GM19193 (cell line): ENCODE results near the gene USP10.

Experiments used
- POLR2A ChIP-seq: IDR thresholded peaks from 4 replicates; pipeline ENCODE4 v1.6.1; 2011; ENCODE audit not compliant: insufficient read depth, insufficient read length; ENCODE audit errors: extremely low read depth

The USP10 gene

DNA sequence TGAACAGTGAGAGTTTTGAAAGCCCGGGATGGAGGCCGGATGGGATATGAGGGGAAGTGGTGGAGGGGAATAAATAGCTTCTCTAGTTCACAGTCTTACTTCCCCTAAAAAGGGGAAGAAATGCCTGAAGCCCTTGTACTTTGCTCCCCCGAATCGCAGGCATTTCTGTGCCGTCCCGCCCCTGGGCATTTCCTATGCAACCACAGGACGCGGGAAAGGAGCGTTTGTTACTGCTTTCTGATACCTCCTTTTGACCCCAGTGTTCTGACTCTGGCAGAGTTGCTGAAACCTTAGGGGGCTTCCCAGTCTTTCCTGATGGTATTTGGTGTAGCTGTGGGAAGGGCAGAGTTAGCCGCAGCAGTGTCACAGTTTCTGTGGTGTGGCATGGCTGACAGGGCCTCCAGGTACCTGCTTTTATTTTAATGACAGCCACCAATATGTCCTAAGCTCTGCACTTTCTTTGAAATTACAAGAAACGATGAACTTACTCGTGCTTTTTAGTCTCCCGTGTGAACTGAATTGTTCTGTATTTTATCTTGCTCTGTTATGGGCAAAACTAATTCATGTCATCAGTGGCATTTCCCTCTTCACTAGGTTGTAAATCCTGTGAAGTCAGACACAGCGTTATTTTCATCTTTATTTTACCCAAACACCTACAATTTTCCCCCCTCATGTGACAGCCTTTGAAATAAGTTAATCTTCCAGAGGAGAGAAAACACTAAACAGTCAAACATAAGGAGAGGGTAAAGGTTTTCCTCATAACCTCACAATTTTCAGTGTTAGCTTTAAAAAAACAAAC is 27.1 kb downstream of the USP10 start:
- TF ChIP-seq POLR2A = no peak

DNA sequence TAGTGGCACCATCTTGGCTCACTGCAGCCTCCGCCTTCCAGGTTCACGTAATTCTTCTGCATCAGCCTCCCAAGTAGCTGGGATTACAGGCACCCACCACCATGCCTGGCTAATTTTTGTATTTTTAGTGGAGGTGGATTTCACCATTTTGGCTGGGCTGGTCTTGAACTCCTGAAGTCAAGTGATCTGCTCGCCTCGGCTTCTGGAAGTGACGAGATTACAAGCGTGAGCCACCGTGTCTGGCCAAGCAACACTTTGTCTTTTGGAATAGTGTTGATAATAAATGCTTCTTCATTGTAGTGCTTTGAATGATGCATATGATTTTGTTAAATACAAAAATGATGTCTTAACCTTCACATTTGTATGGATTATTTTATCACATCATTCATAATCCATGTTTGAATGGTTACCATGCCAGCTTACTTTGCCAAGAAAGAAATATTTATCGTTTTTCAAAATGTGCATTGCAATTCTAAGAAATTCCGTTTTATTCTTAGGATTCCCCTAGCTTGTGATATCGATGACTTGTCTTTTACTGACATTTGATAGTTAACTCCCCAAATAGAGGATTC is 29.1 kb downstream of the USP10 start:
- no peak for TF ChIP-seq POLR2A

DNA sequence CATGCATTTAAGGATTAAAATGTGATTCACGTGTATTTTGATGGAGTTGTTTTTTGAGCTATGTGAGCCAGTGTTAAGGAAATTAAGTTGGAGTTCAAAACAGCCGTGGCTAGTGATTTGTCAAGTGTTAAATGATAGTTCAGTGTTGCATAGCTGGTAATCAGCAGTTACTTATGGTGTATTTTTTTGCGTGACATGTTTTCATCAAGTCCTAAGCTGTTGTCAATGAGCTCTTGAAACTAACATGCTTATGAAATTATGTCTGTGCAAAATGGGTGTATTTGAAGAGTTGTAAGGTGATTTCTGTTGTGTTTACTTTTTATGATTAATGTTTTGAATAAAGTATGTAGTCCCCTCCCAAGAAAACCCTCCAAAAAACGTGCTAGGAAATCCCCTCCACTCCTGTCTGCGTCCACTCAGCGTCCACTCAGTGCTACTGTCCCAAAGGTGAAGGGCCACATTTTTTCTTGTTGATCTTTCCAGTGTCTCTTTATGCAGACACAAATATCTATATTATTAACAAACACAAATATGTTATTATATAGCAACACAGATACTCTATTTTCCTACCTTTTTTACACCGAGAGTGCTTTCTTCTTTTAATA is 30.0 kb downstream of the USP10 start:
- no peak for TF ChIP-seq POLR2A

DNA sequence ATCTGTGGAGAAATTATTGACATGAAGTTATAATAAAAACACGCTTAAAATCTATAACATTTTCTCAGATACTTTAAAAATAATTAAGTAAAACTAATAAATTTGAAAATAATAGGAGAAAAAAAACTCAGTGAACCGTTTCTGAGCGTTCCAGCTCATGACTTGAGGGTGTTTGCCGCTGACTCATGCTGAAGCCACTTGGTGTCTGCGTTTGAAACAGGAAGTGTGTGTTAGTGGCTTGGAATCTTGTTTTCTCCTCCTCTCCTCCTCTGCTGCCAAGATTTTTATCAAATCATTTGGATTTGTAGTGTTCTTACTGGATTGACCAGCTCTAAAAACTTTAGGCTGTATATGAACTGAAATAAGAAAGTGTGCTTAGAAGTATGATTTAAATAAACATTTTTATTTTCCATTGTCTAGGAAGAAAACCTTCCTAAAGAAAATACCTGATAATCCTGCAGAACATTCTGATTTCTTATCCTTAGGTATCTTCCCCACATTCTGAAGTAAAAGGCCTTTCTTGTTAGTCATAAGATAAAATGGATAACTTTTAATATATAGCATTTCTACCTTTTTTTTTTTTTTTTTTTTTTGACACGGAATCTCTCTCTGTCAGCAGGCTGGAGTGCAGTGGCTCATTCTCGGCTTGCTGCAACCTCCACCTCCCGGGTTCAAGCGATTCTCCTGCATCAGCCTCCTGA is 30.8 kb downstream of the USP10 start:
- TF ChIP-seq POLR2A = no peak

DNA sequence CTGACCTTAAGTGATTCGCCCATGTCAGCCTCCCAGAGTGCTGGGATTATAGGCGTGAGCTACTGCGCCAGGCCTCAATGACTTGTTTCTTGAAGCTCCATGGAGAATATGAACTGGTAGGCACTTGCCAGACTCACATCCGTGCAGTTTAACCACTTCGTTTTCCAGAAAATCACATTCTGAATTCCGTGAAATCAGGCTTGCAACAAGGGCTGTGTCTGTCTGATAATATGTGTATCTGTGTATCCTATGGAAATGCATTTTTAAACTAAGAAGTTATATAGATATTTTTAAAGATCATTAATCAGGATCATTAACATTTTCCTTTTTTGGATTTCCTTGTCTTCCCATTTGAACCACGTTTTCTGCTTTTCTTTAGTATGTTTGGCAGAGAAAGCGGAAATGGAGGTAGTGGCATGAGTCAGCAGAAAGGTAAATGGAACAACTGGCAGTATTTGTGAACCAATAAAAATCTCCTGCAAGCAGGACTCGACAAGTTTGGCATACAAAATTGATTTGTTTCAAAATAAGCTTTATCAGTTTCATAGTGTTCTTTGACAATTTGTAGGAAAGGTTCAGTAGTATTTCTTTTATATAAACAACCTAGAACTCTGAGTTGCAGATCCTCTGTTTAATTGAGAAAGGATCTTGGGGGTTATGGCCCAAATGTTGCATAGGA is 33.0 kb downstream of the USP10 start:
- no peak for TF ChIP-seq POLR2A

DNA sequence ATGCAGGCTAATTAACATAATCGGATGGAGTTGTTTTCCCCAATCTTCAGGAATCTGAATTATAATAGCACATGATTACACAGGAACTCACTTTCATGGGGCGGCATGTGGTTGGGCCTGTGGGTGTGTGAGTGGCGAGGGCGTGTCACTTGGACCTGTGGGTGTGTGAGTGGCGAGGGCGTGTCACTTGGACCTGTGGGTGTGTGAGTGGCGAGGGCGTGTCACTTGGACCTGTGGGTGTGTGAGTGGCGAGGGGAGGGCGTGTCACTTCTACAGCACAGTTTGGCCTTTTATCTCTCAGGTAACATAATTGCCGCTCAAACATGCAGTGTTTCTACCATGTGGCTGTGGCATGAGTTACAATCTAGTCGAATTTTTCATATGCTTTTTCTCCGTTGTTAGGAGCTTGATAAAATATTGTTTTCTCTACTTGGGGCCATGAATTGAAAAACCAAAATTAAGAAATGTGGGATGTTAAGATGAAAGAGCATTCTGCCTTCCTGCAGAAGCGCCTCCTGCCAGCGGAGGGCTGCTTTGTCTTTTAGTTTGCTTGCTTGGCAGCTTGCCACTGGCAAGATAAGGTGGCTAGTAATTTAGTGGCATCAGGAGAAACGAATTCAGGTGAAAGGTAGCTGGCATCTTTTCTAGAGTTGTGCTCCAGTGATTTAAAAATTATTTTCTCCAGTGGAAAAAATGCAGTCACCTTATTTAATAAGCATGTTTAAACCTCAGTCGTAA is 36.2 kb downstream of the USP10 start:
- TF ChIP-seq POLR2A = no peak

DNA sequence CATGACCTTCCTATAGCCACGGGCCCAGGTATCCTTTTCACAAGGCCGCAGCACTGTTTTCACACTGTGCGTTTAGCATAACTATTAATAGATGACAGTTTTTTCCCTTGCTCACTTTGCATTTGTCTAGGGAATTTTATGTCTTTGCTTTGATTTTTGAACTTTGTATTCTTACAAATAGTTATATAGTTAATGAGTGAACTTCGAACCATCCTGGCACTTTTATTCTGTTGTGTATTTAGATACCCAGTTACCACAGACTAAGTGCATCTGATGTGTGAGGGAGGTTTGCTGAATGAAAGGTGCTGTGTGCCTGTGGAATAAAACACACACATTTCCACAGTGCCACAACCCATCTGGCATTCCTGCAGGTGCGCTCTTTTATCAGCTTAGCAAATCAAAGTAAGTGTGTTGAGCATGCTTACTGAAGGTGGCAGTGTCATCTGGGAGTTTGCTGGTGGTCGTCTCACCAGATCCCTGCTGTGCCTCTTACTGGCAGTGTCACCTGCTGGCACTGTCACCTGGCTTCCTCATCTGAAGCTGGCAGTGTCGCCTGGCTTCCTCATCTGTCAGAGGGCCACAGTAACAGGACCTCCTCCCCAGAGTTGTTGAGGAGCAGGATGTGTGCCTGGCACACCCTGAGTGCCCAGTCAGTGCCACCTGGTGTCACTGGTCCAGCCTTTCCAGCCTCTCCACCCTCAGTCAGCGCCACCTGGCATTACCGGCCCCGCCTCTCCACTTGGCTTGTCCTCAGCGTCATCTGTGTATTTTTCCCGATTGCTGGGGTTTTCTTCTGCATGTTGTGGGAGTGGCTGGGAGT is 37.6 kb downstream of the USP10 start:
- no peak for TF ChIP-seq POLR2A

DNA sequence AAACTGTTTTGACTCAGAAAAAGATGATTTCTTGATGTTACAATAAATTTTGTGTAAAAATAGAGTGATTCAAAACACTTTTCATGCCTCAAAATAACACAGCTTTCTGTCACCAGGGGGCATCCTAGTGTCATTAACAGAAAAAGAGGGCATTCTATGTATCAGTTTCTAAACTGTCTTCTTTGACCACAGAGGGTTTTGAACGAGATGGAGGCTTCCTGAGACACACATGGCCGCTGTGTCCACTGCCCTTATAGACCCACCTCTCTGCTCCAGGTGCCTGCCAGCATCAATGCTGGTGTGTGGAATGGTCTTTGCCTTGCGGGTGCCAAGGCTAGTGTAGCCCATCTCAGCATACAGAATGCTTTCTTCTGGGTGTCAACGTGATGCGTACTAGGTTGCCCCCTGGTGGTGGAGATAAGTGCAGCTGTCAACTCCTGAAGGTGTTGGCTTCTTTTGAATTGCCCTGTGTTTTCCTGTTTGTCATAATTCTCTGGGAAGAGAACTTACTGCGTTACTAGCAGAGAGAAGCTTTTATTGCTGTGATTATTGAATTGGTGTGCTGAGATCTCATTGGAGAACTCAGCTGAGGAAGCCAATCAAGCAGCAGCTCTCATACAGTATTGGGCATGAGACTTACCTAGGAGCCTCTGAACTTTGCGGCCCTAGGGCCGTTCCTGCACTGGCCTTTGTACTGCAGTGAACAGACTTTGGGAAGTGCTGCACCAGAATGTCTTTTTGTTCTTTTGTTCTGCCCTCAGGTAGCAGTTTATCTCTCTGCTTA is 38.6 kb downstream of the USP10 start:
- no peak for TF ChIP-seq POLR2A

DNA sequence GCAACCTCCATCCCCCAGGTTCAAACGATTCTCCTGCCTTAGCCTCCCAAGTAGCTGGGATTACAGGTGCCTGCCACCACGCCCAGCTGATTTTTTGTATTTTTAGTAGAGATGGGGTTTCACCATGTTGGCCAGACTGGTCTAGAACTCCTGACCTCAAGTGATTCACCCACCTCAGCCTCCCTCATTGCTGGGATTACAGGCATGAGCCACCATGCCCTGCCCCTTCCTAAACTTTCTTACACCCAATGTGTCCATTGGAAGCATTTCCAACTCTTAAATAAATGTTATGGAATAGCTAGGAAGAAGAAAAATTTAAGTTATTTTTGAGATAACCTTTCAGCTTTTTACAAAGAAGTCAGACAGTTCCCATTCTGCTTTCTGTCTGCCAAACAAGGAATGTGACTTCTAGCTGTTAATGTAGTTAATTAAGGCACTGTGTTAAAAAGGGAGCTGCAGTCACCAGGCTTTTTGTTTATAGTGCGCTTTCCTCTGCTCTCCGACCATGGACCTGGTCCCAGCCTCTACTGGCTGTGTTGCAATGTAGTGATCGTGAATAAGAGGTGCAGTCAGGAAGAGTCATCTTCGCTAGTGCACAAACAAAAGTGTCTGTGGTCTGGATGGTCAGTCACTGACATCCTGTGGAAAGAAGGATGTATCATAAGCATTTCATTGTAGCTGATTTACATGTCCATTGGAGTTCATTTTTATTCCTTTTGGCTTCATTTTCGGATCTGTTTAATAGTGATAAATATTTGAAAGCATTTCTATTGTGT is 39.7 kb downstream of the USP10 start:
- TF ChIP-seq POLR2A = no peak

DNA sequence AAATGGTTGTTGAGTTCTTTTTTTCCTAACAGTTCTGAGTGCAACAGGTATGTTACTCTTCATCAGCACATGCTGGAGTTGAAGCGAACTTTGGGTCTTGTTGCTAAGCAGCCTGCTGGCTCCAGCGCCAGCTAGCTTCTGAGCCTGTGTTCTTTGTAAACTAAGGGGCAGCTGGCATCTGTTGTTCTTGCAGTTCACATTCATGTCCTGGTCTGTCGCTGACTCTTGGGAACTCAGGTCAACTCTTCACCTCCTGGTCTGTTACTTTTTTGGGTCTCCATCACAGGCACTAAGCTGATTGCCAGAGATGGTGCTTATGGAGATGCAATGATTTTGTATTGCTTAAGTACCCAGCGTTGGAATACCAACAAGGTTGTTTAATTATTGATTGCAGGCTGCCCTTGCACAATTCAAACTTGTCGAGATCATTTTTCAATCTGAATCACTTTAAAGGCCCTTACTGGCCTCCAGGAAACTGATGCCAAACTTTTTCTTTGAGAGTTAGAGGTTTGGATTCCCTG is 40.9 kb downstream of the USP10 start:
- no peak for TF ChIP-seq POLR2A

DNA sequence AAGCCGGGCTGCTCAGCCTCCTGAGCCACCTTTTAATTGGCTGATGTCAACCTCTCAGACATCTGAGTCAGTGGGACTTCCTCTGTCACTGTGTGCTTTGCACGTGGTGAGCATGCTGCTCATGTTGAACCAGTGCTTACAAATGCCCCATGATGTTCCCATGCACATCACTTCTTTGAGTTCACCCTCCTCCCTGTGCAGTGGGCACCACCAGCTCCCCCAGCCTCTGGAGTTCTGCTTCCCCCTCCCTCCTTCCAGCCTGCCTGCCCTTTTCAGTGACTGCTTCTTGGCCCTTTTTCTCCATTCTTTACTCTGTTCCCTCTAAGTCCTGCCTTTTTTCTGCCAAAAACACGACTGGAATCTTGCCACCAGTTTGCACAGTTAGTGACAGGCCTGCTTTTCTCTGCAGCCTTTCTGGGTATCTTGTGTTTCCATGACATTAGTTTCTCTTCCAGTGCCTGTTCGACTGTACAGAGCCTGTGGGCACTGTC is 41.6 kb downstream of the USP10 start:
- TF ChIP-seq POLR2A = no peak

DNA sequence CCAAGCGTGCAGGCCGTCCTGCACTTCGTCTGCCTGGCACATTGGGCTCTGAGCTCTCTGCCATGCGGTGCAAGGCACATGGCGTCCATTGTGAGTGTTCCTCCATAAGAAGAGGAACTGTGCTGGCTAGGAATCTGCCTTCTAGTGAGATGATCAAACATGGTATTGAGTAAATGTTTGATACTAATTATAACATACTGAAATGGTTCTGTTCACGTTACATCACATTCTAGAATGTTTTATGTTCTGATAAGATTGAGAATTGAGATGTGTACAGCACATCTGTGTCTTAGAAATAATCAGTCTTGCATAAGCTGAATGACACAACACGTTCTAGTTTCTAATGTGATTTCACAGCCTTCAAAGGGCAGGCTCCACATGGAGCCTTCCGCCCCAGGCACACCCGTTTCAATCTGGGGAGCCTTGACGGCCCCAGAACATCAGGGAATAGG is 42.9 kb downstream of the USP10 start:
- TF ChIP-seq POLR2A = no peak
